ENCODE results near the gene PRKG1.
"Not testable (repeated sequence)": the region's sequence is repeated elsewhere in the genome, so short reads cannot be mapped to it uniquely, and the experiment has no call there.

Gene PRKG1

GRCh38 chr10:51281387-51281786 is 207.1 kb downstream of the PRKG1 start:
- not testable (repeated sequence) for DNase-seq

GRCh38 chr10:51285601-51286000 is 211.3 kb downstream of the PRKG1 start:
- no peak for DNase-seq

DNA sequence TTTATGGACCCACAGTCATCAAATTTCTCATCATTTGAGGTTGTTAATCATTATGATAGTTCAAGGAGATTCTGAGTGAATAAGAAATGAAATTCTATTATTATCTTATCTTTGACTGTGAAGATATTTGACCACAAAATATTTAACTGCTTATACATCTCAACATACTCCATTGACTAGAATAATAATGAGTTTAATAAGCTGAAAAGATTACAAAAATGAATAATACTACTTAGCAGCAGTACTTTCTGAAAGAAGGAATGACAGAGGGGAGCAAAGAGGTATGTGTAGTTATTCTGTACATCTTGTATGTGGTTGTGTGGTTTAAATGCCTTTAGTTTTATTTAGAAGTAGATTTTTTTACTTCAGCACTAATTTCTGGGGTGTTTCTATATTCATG is 214.2 kb downstream of the PRKG1 start:
- DNase-seq = no peak

- no peak for DNase-seq
Measured at GRCh38 chr10:51289519-51289918, 215.2 kb downstream of the PRKG1 start.

GRCh38 chr10:51291961-51292360 is 217.7 kb downstream of the PRKG1 start:
- no peak for DNase-seq

- no peak for DNase-seq
Measured at GRCh38 chr10:51297438-51297837, 223.2 kb downstream of the PRKG1 start.

GRCh38 chr10:51300617-51301304 is 226.5 kb downstream of the PRKG1 start:
- no peak for DNase-seq

DNA sequence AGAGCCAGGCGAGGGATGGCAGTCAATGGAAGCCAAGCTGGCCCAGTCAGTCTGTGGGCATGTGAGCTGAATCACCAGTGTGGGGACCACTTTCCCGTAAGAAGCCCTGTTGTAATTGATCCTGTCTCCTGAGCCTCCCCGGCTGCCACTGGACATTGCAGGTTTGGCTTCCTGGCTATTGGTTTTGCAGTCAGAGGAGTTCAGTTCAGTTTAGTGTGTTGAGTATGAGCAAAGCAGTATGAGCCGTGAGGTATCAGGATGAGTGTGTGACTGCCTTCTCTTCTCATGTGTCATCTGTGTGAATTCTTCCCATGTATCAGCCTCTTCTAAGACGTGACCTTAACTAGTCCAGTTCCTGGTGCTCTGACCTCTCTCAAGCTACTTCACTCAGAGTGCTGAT is 227.4 kb downstream of the PRKG1 start:
- DNase-seq = no peak

GRCh38 chr10:51302316-51302715 is 228.0 kb downstream of the PRKG1 start:
- DNase-seq = no peak

- no peak for DNase-seq
Measured at GRCh38 chr10:51308116-51308515, 233.8 kb downstream of the PRKG1 start.

- DNase-seq = no peak
Measured at GRCh38 chr10:51311228-51311627, 236.9 kb downstream of the PRKG1 start.

GRCh38 chr10:51312817-51313216 is 238.5 kb downstream of the PRKG1 start:
- no peak for DNase-seq

DNA sequence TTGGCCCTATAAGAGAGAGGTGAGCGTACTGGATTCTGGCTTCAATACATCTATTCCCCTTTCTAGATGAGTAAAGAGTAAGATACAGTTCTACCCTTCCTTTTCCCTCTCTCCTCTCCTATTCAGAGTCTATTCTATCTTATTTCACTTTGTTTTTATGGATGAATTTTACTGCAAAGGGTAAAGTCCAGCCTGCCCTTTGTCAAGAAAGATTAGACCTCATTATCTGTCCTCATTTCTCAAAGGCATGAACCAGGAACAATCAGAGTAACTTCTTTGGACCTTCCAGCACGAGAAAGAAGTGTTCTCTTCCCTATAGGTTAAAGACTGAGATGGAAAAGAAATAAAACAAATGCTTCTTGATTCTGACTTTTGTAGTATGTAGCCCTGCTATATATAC is 239.0 kb downstream of the PRKG1 start:
- DNase-seq = no peak

- no peak for DNase-seq
Measured at GRCh38 chr10:51313773-51314478, 239.6 kb downstream of the PRKG1 start.

GRCh38 chr10:51314481-51314880 is 240.2 kb downstream of the PRKG1 start:
- no peak for DNase-seq

DNA sequence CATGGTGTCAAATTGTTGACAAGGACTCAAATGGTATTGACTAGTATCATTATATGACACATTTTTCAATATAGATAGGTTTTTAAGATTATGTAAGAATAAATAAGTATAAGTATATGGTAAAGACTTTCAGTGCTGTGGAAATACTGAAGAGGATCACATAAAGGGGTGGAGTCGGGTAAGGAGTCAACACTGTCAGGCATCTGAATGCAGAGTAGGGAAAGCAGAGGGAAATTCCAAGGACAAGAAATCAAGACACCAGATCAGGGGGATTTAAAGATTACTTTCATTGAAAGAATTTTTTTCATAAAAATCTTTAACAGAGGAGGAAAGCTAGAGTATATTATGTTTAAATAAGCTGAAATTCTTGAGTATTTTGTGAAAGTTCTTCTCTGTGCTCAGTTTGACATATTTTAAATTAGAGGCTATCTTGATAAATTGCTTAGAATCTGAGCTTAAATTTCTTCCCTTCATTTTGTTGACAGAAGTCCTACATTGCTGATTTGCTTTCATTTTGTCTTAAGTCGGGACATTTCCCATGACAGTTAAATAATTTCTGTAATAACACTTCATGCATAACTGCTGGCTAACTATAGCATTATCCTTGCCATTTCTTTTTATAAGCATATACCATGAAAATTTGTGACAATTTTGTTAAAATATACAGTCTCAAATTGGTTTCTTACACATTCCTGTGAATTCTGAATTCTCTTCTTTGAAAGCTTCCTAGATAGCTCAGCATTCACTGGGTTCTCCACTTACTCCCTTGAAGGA is 244.3 kb downstream of the PRKG1 start:
- DNase-seq = no peak

DNA sequence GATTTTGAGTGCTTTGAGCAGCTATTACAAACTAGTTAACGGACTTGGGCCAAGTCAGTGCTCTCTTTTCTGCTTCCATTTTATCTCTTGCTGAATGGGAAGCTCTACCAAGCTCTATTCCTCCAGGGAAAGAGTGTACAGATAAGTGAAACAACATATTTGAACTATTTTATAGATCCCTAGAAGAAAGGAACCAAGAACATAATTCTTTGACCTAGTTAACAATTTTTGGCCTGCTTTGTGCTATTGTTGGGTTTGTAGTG is 244.8 kb downstream of the PRKG1 start:
- no peak for DNase-seq

DNA sequence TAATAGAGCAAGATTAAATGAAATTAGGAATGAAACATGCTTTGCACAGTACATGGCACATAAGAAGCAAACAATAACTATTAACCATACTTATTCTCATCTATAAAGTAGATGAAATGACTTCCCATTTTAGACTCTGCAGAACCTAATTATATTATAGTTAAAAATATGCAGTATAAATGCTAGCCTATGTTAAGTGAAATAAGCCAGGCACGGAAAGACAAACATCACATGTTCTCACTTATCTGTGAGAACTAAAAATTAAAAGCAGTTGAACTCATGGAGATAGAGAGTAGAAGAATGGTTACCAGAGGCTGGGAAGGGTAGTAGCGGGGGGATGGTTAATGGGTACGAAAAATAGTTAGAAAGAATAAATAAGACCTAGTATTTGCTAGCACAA is 247.0 kb downstream of the PRKG1 start:
- no peak for DNase-seq

DNA sequence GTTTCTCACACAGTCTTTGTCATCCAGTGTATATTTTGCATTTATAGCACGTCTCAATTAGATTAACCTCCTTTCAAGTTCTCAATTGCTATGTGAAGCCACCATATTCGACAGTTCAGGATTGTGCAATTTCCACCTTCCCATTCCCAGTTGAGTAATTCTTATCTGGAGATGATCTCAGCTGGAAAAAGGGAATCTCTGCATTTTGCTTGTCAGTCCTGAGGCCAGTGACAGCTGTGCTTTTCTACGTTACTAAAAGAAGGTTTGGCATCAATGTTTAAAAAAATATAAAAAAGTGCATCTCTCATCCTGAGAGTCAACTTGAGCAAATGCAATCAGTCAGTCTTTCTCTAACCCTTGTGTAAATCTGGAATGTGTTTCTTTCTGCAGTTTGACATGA is 247.7 kb downstream of the PRKG1 start:
- no peak for DNase-seq

- no peak for DNase-seq
Measured at GRCh38 chr10:51325649-51326048, 251.4 kb downstream of the PRKG1 start.

GRCh38 chr10:51326174-51326573 is 251.9 kb downstream of the PRKG1 start:
- DNase-seq = no peak

DNA sequence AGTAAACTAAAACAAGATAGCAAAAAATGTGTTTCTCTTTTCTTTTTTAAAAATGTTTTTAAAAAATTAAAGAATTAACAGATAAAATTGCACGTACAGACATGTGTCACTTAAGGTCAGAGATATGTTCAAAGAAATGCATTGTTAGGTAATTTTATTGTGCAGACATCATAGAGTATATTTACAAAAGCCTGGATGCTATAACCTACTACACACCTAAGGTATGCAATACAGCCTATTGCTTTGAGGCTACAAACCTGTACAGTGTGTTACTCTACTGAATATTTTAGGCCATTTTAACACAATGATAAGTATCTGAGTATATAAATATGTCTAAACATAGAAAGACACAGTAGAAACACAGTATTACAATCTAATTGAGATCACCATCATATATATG is 253.1 kb downstream of the PRKG1 start:
- no peak for DNase-seq

DNA sequence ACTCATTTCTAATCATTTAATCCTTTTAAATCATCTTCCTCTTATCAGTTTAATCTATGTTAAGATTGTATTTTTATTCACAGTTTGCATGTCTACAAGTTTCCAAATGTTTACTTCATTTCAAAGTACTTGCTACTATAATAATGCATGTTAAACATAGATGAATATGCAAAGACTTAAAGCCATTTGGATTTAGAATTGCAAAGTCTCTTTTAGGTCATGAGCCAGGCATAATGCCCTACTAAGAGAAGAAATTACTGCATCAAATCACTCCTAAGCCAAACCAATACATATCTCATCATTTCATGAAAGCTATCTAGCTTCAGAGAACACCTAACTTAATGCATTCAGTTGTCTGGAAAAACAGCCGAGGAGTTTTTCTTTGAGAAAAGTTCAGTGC is 266.1 kb downstream of the PRKG1 start:
- no peak for DNase-seq

Data from activated gamma-delta T cell (primary cell).